Panc1 (cell line): ENCODE data around the gene PIP4K2A. TPM values are rescaled to one million over a fixed set of nuclear protein-coding genes. Genes with fewer than 3 reads are reported as not detected.

Source experiments
- ATAC-seq: fragments of 200-7000 bp; cut with Tn5 transposase; 2 replicates; pipeline ENCODE4 v1.9.1; 2020; ENCODE audit warnings: mild to moderate bottlenecking, moderate library complexity
- BruUV-seq: library from RNA; stranded (reverse); fragments of 400-500 nt; replicated peaks from 2 replicates; lab custom pipeline; 2021; lab: Mats Ljungman, UMichigan
- CTCF ChIA-PET: fragments of 300-600 bp; sonication (Branson Sonifier 250); formaldehyde crosslinking; loops from one replicate; lab custom pipeline; 2022; ENCODE audit warnings: antibody characterized with exemption; lab: Charles Lee
- POLR2A ChIA-PET: fragments of 300-600 bp; sonication (Branson Sonifier 250); formaldehyde crosslinking; loops from one replicate; lab custom pipeline; 2022; ENCODE audit warnings: antibody characterized with exemption; lab: Charles Lee
- DNase-seq: peaks from one replicate; pipeline ENCODE4 v3.0.0-alpha.2; 2010; ENCODE audit warnings: low read depth, low spot score
- H3K27ac ChIP-seq: 2 replicates; pipeline ENCODE4 v1.5.1; 2011; ENCODE audit warnings: mild to moderate bottlenecking, low read length, inconsistent platforms
- H3K27me3 ChIP-seq: fragments of 200-500 bp; sonication (Bioruptor generic); 2 replicates; pipeline ENCODE4 v1.6.0; 2014; ENCODE audit warnings: low read length, inconsistent platforms; ENCODE audit not compliant: control insufficient read depth, insufficient read depth
- H3K36me3 ChIP-seq: fragments of 200-500 bp; sonication (Bioruptor generic); 2 replicates; pipeline ENCODE4 v1.5.1; 2014; ENCODE audit warnings: inconsistent platforms, mild to moderate bottlenecking, low read length, moderate library complexity; ENCODE audit not compliant: control insufficient read depth, insufficient read depth
- H3K4me1 ChIP-seq: 2 replicates; pipeline ENCODE4 v1.5.1; 2011; ENCODE audit warnings: inconsistent platforms, mild to moderate bottlenecking, low read length, moderate library complexity; ENCODE audit not compliant: control insufficient read depth, insufficient read depth
- H3K4me3 ChIP-seq, 2 experiments: 2 replicates each; pipeline ENCODE4 v1.5.1; 2011 to 2012; ENCODE audit warnings: low read depth in 2 of 2, low read length in 2 of 2, mild to moderate bottlenecking in 2 of 2, inconsistent platforms in 1 of 2, moderate library complexity in 1 of 2
- H3K9me3 ChIP-seq: fragments of 200-500 bp; sonication (Bioruptor generic); 2 replicates; pipeline ENCODE4 v1.5.1; 2014; ENCODE audit warnings: low read depth, mild to moderate bottlenecking, inconsistent platforms, low read length, moderate library complexity; ENCODE audit not compliant: control insufficient read depth, insufficient read depth
- CTCF ChIP-seq: fragments of 450-650 bp; IDR thresholded peaks from 2 replicates; pipeline ENCODE4 v1.5.1; 2017; ENCODE audit warnings: mild to moderate bottlenecking
- POLR2AphosphoS5 ChIP-seq: IDR thresholded peaks from 2 replicates; pipeline ENCODE4 v1.6.1; 2012; ENCODE audit warnings: mild to moderate bottlenecking, low read depth, low read length, moderate library complexity
- REST ChIP-seq, 2 experiments: IDR thresholded peaks; 2 replicates each; pipeline ENCODE4 v1.6.1; 2011 to 2012; ENCODE audit warnings: low read depth in 2 of 2, control low read depth in 1 of 2, low read length in 1 of 2, mild to moderate bottlenecking in 1 of 2, moderate library complexity in 1 of 2; ENCODE audit not compliant: insufficient read depth in 1 of 2
- SIN3A ChIP-seq: IDR thresholded peaks from 2 replicates; pipeline ENCODE4 v1.6.1; 2012; ENCODE audit warnings: low read depth, mild to moderate bottlenecking, low read length, moderate library complexity, borderline replicate concordance; ENCODE audit not compliant: insufficient read depth
- TCF7L2 ChIP-seq: IDR thresholded peaks from 2 replicates; pipeline ENCODE4 v1.6.1; 2011; ENCODE audit warnings: mild to moderate bottlenecking, low read depth, low read length, inconsistent platforms
- in situ Hi-C: cut with HindIII; loops from 2 replicates; pipeline ENCODE4 v1.10.0; 2016; ENCODE audit warnings: low sequenced_read_pairs, low pct_unique_long_range_greater_than_20kb
- intact Hi-C: fragments of 100-400 bp; cut with micrococcal nuclease; formaldehyde crosslinking; loops from one replicate; pipeline ENCODE4 v1.10.0; 2022; ENCODE audit not compliant: unreplicated experiment
- total RNA-seq: library from RNA; stranded (reverse); gene quantifications from one replicate; pipeline ENCODE4 v1.2.1, GENCODE V29; 2021; ENCODE audit not compliant: unreplicated experiment

The PIP4K2A gene
- total RNA-seq, 1 experiment from 2014 or later: 25.2 TPM

DNA sequence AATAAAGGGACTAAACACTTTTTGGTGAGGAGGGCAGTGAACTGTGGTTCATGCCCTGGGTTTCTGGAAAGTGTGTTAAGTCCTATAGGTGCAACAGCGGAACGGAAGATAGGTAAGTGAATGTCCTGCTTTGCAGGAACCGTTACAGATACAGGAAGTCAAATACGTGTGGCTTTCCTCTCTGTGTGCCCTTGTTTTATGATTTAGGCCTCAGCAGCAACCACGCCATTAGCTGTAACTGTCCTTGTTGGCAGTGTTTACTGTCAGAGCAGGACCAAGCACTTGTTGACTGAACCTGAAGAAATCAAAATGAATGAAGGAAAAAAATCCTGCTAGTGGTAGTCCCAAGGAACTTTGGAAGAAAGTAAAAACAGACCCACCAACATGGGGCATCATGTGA is 150.3 kb downstream of the PIP4K2A start:
- Histone ChIP-seq H3K27me3 (no peaks in the 10 kb centered on the region), H3K4me1 (no peaks in the 10 kb centered on the region), H3K4me3 (no peak overlapping the region), H3K27ac (no peak overlapping the region), H3K9me3 (no peaks in the 10 kb centered on the region), H3K36me3 (no peaks in the 10 kb centered on the region; the same call in 1 of the 2 replicates)
- no TSS peak for BruUV-seq
- in situ Hi-C loops: no loop called here
- intact Hi-C loops: no loop called here
- TF ChIP-seq REST (IDR thresholded peaks at IDR 0.05; ENCODE audit: insufficient read depth in 1 of 2, low read depth in 2 of 2, low read length in 1 of 2) (no peak), CTCF (no peak), POLR2AphosphoS5 (no peak), SIN3A (no peak)
- ATAC-seq: no peak
- no peak for DNase-seq
- POLR2A ChIA-PET: no interaction called here
- CTCF ChIA-PET: no interaction called here

DNA sequence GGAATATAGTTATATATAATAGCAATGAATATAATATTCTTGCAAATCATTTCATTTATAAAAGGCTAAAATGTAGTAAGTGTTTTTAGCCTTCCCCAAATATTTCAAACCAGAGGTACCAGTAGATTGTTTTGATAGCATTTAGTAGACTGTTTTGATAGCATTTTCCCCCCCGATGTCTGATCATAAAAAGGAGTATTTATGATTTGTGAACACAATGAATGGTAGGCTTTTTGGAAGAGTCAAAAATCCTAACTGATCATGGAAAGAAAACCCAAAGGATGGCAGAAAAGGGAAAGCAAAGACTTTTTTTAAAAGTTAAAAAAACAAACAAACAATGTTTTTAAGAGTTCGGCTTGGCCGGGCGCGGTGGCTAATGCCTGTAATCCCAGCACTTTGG is 152.5 kb downstream of the PIP4K2A start:
- no peaks in the 10 kb centered on the region for H3K4me1 ChIP-seq
- no peak for DNase-seq
- no peak for ATAC-seq
- no peak overlapping the region for H3K4me3 ChIP-seq
- no peaks in the 10 kb centered on the region for H3K9me3 ChIP-seq
- ChIA-PET POLR2A (no interaction called here), CTCF (no interaction called here)
- no peaks in the 10 kb centered on the region for H3K27me3 ChIP-seq
- in situ Hi-C loops: no loop called here
- no peak overlapping the region for H3K27ac ChIP-seq
- intact Hi-C loops: no loop called here
- TF ChIP-seq REST (IDR thresholded peaks at IDR 0.05; ENCODE audit: insufficient read depth in 1 of 2, low read depth in 2 of 2, low read length in 1 of 2): no peak
- no peak for TF ChIP-seq POLR2AphosphoS5
- no peak for TF ChIP-seq CTCF
- TF ChIP-seq TCF7L2: no peak
- TF ChIP-seq SIN3A: no peak
- H3K36me3 ChIP-seq: no peaks in the 10 kb centered on the region; the same call in 1 of the 2 replicates
- no TSS peak for BruUV-seq
